Loucy (cell line): ENCODE data around the gene PTMS.

Experiments
- H2AFZ ChIP-seq: fragments of 200-600 bp; sonication (generic); 2 replicates; pipeline ENCODE4 v1.6.0; 2016; ENCODE audit warnings: antibody characterized with exemption, mild to moderate bottlenecking, low read length, moderate library complexity
- H3F3A ChIP-seq: fragments of 200-600 bp; 2 replicates; pipeline ENCODE4 v1.6.0; 2016; ENCODE audit warnings: antibody characterized with exemption, low read depth, mild to moderate bottlenecking
- H3K27me3 ChIP-seq: fragments of 200-600 bp; sonication (generic); 2 replicates; pipeline ENCODE4 v1.6.1; 2014; ENCODE audit warnings: low read length, mild to moderate bottlenecking; ENCODE audit not compliant: insufficient read depth, poor library complexity, severe bottlenecking
- H3K36me3 ChIP-seq: fragments of 200-600 bp; sonication (generic); 2 replicates; pipeline ENCODE4 v1.6.1; 2016; ENCODE audit warnings: low read length; ENCODE audit not compliant: insufficient read depth
- H3K4me1 ChIP-seq: fragments of 200-600 bp; sonication (generic); 2 replicates; pipeline ENCODE4 v1.5.1; 2014; ENCODE audit warnings: low read length, mild to moderate bottlenecking; ENCODE audit not compliant: insufficient read depth, poor library complexity, severe bottlenecking
- H3K4me2 ChIP-seq: fragments of 200-600 bp; sonication (generic); 2 replicates; pipeline ENCODE4 v1.6.0; 2014; ENCODE audit warnings: antibody characterized with exemption, low read length, low read depth, mild to moderate bottlenecking; ENCODE audit not compliant: poor library complexity, severe bottlenecking
- H3K4me3 ChIP-seq: fragments of 200-600 bp; sonication (generic); 2 replicates; pipeline ENCODE4 v1.5.1; 2014; ENCODE audit warnings: low read length, mild to moderate bottlenecking, mixed read lengths; ENCODE audit not compliant: poor library complexity, severe bottlenecking
- H3K79me2 ChIP-seq: fragments of 200-600 bp; sonication (generic); 2 replicates; pipeline ENCODE4 v1.6.1; 2014; ENCODE audit warnings: low read length; ENCODE audit not compliant: insufficient read depth
- H3K9ac ChIP-seq: fragments of 200-600 bp; sonication (generic); 2 replicates; pipeline ENCODE4 v1.6.0; 2014; ENCODE audit warnings: mild to moderate bottlenecking, low read depth, low read length, moderate library complexity; ENCODE audit not compliant: poor library complexity, severe bottlenecking
- H3K9me2 ChIP-seq: fragments of 200-600 bp; sonication (generic); replicated peaks from 2 replicates; pipeline ENCODE4 v1.6.1; 2016; ENCODE audit warnings: low read depth, low read length, mixed read lengths
- H3K9me3 ChIP-seq: fragments of 200-600 bp; sonication (generic); 2 replicates; pipeline ENCODE4 v1.6.1; 2014; ENCODE audit warnings: mild to moderate bottlenecking, antibody characterized with exemption, low read length, low read depth; ENCODE audit not compliant: insufficient read depth
- H4K20me1 ChIP-seq: fragments of 200-600 bp; sonication (generic); 2 replicates; pipeline ENCODE4 v1.6.0; 2014; ENCODE audit warnings: antibody characterized with exemption, low read length, mild to moderate bottlenecking; ENCODE audit not compliant: insufficient read depth, poor library complexity, severe bottlenecking
- EZH2phosphoT487 ChIP-seq: fragments of 200-600 bp; IDR thresholded peaks from 2 replicates; pipeline ENCODE4 v1.6.1; 2018; ENCODE audit warnings: antibody characterized with exemption, mild to moderate bottlenecking, moderate library complexity, borderline replicate concordance
- TF ChIP-seq, protein P1 (sequence below): fragments of 200-600 bp; sonication (generic); conservative IDR thresholded peaks from 2 replicates; pipeline ENCODE4 v1.5.1; 2014; ENCODE audit warnings: mild to moderate bottlenecking, antibody characterized with exemption, low read length

The PTMS gene

DNA sequence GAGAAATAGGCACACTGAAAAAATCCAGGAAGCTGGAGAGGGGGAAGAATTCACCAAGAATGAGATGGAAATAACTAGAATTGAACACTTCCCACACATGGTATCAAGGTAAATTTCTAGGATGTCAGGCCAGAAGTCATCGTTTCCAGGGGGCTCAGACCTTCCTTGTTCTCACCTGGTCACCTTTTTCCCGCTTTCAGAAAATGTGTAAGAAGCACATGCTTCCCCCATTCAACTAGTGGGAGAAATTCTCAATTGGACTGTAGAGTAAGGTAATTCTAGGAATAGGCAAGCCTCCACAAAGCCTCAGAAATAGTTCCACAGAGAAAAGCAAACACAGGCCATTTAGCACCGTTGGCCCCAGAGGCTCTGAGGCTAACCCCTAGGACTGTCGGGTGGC is 2.8 kb upstream of the PTMS start:
- H3F3A ChIP-seq: 0 out of 2 replicates have a peak, but pooled peaks cover 5% of the 10 kb centered on the region
- no peaks in the 10 kb centered on the region for H3K9me3 ChIP-seq
- peak overlapping the region; percentile 94 for H3K4me2 ChIP-seq
- peaks cover 36% of the 10 kb centered on the region for H3K4me1 ChIP-seq
- peak overlapping the region; percentile 71 for H3K9ac ChIP-seq
- H3K9me2 ChIP-seq: no peaks in the 10 kb centered on the region
- peaks cover 7% of the 10 kb centered on the region for H4K20me1 ChIP-seq
- H2AFZ ChIP-seq: no peak overlapping the region
- H3K79me2 ChIP-seq: peaks cover 27% of the 10 kb centered on the region
- no peak overlapping the region for H3K4me3 ChIP-seq
- H3K36me3 ChIP-seq: no peaks in the 10 kb centered on the region
- H3K27me3 ChIP-seq: no peaks in the 10 kb centered on the region
- TF ChIP-seq, protein P1, sequence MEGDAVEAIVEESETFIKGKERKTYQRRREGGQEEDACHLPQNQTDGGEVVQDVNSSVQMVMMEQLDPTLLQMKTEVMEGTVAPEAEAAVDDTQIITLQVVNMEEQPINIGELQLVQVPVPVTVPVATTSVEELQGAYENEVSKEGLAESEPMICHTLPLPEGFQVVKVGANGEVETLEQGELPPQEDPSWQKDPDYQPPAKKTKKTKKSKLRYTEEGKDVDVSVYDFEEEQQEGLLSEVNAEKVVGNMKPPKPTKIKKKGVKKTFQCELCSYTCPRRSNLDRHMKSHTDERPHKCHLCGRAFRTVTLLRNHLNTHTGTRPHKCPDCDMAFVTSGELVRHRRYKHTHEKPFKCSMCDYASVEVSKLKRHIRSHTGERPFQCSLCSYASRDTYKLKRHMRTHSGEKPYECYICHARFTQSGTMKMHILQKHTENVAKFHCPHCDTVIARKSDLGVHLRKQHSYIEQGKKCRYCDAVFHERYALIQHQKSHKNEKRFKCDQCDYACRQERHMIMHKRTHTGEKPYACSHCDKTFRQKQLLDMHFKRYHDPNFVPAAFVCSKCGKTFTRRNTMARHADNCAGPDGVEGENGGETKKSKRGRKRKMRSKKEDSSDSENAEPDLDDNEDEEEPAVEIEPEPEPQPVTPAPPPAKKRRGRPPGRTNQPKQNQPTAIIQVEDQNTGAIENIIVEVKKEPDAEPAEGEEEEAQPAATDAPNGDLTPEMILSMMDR: no peak
- TF ChIP-seq EZH2phosphoT487: no peak

DNA sequence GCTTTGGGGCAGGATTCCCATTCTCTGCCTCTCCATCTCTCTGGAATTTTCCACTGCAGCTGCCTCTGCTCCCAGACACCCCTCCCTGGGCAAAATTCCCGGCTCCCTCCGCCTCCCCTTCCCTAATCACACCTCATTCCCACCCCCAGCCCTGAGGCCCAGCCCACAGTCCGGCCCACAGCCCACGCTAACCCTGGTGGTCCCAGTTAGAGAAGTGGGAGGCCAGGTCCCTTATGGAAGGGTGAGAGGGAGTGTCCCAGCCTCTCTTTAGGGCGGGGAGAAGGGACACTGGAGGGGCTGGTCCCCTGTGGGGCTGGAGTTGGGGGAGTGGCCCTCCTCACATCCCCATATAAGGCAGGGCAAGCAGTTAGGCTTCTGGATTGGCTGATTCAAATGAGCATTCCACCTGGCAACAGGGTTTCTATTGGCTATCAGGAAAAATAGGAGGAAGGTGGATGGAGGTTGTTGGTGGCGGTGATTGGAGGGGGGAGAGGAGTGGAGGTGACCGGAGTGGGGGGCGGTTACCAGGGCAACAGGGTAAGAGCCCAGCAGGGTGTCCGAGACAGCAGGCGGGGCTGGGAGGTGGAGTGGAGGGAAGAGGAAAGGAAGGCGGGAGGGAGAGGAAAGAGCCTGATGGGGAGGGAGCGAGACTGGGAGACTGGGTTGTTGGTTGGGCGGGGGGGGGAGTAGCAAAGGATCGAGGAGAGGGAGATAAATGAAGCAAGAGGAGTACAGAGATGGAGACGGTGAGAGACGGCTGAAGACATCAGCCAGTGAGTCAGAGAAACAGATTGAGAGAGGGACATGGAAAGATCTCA is 1.9 kb upstream of the PTMS start:
- peak overlapping the region; percentile 73 for H3K4me3 ChIP-seq
- 0 out of 2 replicates have a peak, but pooled peaks cover 5% of the 10 kb centered on the region for H3F3A ChIP-seq
- H3K36me3 ChIP-seq: no peaks in the 10 kb centered on the region
- peaks cover 42% of the 10 kb centered on the region for H3K4me1 ChIP-seq
- H3K27me3 ChIP-seq: no peaks in the 10 kb centered on the region
- H3K4me2 ChIP-seq: peak overlapping the region; percentile 94
- peaks cover 14% of the 10 kb centered on the region for H4K20me1 ChIP-seq
- 0 out of 2 replicates have a peak overlapping the region, but pooled peaks have one; percentile 0 for H2AFZ ChIP-seq
- peaks cover 35% of the 10 kb centered on the region for H3K79me2 ChIP-seq
- no peaks in the 10 kb centered on the region for H3K9me2 ChIP-seq
- TF ChIP-seq EZH2phosphoT487: no peak
- TF ChIP-seq, protein P1: no peak
- H3K9ac ChIP-seq: peak overlapping the region; percentile 85
- no peaks in the 10 kb centered on the region for H3K9me3 ChIP-seq

GRCh38 chr12:6765048-6765633 is 1.0 kb upstream of the PTMS start:
- Histone ChIP-seq H3K27me3 (no peaks in the 10 kb centered on the region), H2AFZ (no peak overlapping the region), H3K9ac (peak overlapping the region; percentile 85), H3K4me3 (peak overlapping the region; percentile 73), H3K36me3 (no peaks in the 10 kb centered on the region; the same call in 1 of the 2 replicates), H3K9me2 (no peaks in the 10 kb centered on the region), H3F3A (0 out of 2 replicates have a peak, but pooled peaks cover 5% of the 10 kb centered on the region), H3K79me2 (peaks cover 42% of the 10 kb centered on the region), H3K4me1 (peaks cover 47% of the 10 kb centered on the region), H4K20me1 (peaks cover 19% of the 10 kb centered on the region), H3K4me2 (peak overlapping the region; percentile 94), H3K9me3 (no peaks in the 10 kb centered on the region)
- TF ChIP-seq, protein P1: no peak
- no peak for TF ChIP-seq EZH2phosphoT487
